ENCODE results near the gene RNU5B-1. TPM values are rescaled to one million over a fixed set of nuclear protein-coding genes. Genes with fewer than 3 reads are reported as not detected.

RNU5B-1 gene
- total RNA-seq, 1 donor from 2014 or later: 40.3 TPM

- Histone ChIP-seq H3K27me3 (ENCODE audit: low read depth) (no peaks in the 10 kb centered on the region), H3K4me3 (peak overlapping the region; percentile 75), H3K4me1 (peaks cover 15% of the 10 kb centered on the region), H3K36me3 (no peaks in the 10 kb centered on the region), H3K27ac (replicated peaks) (peak overlapping the region; percentile 99), H3K9me3 (replicated peaks) (no peaks in the 10 kb centered on the region)
- TF ChIP-seq CTCF (IDR thresholded peaks at IDR 0.05; ENCODE audit: borderline replicate concordance): no peak
- intact Hi-C loops (cut with micrococcal nuclease): no loop called here
- DNase-seq: peak; percentile 26
Observed at GRCh38 chr15:65303687-65304380, 643 bp upstream of the RNU5B-1 start.

- peak overlapping the region; percentile 75 for H3K4me3 ChIP-seq
- H3K27ac ChIP-seq (replicated peaks): peak overlapping the region; percentile 99
- H3K9me3 ChIP-seq (replicated peaks): no peaks in the 10 kb centered on the region
- no peaks in the 10 kb centered on the region for H3K36me3 ChIP-seq
- H3K4me1 ChIP-seq: peaks cover 15% of the 10 kb centered on the region
- intact Hi-C loops (cut with micrococcal nuclease): no loop called here
- no peak for DNase-seq
- H3K27me3 ChIP-seq (ENCODE audit: low read depth): no peaks in the 10 kb centered on the region
- TF ChIP-seq CTCF (IDR thresholded peaks at IDR 0.05; ENCODE audit: borderline replicate concordance): no peak
Observed at GRCh38 chr15:65305150-65305758, 777 bp downstream of the RNU5B-1 start.

GRCh38 chr15:65305776-65306175, 1.3 kb downstream of the RNU5B-1 start:
- intact Hi-C loops (cut with micrococcal nuclease): no loop called here
- Histone ChIP-seq H3K4me1 (peaks cover 15% of the 10 kb centered on the region), H3K36me3 (no peaks in the 10 kb centered on the region), H3K27ac (replicated peaks) (peak overlapping the region; percentile 99), H3K9me3 (replicated peaks) (no peaks in the 10 kb centered on the region), H3K4me3 (no peak overlapping the region), H3K27me3 (ENCODE audit: low read depth) (no peaks in the 10 kb centered on the region)
- TF ChIP-seq CTCF (IDR thresholded peaks at IDR 0.05; ENCODE audit: borderline replicate concordance): no peak
- DNase-seq: no peak

- no peak for TF ChIP-seq CTCF (IDR thresholded peaks at IDR 0.05; ENCODE audit: borderline replicate concordance)
- intact Hi-C loops (cut with micrococcal nuclease): no loop called here
- no peak for DNase-seq
Observed at GRCh38 chr15:65306551-65306950, 2.1 kb downstream of the RNU5B-1 start.

GRCh38 chr15:65307978-65308377, 3.5 kb downstream of the RNU5B-1 start:
- Histone ChIP-seq H3K4me1 (peaks cover 25% of the 10 kb centered on the region), H3K36me3 (no peaks in the 10 kb centered on the region), H3K4me3 (no peak overlapping the region), H3K27ac (replicated peaks) (no peak overlapping the region), H3K27me3 (ENCODE audit: low read depth) (no peaks in the 10 kb centered on the region), H3K9me3 (replicated peaks) (no peaks in the 10 kb centered on the region)
- intact Hi-C loops (cut with micrococcal nuclease): no loop called here
- DNase-seq: no peak
- TF ChIP-seq CTCF (IDR thresholded peaks at IDR 0.05; ENCODE audit: borderline replicate concordance): no peak

More at GRCh38 chr15:65306551-65306950, 2.1 kb downstream of the RNU5B-1 start:
- Histone ChIP-seq H3K4me1 (peaks cover 15% of the 10 kb centered on the region), H3K36me3 (no peaks in the 10 kb centered on the region), H3K27me3 (ENCODE audit: low read depth) (no peaks in the 10 kb centered on the region), H3K9me3 (replicated peaks) (no peaks in the 10 kb centered on the region), H3K4me3 (no peak overlapping the region), H3K27ac (replicated peaks) (no peak overlapping the region)

All from left ventricle myocardium inferior (tissue), 1 donor.